HG02759 (cell line): Measurements from ENCODE around the gene CXCL5.
"Not testable (repeated sequence)": the region's sequence is repeated elsewhere in the genome, so short reads cannot be mapped to it uniquely, and the experiment has no call there.

Experiments
- ATAC-seq: cut with Tn5 transposase; IDR thresholded peaks from one replicate; pipeline ENCODE4 v1.9.1; 2021; ENCODE audit warnings: mild to moderate bottlenecking, moderate library complexity; ENCODE audit not compliant: unreplicated experiment

CXCL5 gene

DNA sequence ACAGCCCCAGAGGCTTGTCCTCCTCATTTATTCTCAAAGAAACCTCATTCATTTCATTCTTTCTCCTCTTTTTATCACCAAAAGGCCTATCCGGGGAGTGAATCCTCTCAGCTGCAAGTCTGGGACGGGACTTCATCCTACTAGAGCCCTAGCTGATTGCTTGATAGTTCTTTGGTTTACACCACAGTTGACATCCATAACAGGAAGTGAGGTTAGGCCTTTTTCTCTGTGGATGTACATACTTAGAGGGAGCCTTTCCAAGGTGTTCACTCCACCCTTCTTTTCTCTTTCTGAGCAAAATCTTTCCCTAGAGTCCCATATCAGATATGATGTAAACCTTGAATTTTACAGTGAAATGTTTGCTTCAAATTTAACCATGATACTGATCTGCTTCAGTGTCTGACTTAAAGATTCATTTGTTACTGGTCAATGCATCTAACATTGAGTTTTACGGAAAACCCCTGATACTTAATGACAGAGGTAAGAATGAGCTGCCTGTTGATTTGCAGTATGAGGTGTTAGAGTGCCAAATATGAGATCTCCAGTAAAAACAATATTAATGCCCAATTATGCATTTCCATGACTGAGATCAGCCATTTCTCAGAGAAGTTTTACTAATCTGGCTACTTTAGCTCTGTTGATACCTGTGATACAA is 16.8 kb upstream of the CXCL5 start:
- ATAC-seq = no peak

DNA sequence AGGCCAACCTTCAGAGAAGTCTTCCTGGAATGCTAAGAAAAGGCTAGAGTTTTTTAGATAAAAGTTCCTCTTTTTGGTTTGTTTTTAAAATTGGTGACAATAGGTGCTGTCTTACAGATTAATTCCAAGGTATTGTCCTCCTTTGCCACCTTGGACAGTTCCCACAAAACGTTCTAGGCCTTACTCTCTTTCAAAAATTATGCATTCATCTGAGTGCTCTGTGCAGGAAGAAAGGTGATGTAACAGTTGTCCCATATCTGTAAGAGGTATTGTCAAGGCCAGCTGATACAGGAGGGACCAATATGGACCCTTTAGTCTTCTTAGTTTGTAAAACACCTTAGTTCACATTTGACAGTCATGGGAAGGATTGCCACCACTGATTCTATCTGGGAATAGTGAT is 15.9 kb upstream of the CXCL5 start:
- ATAC-seq = no peak

DNA sequence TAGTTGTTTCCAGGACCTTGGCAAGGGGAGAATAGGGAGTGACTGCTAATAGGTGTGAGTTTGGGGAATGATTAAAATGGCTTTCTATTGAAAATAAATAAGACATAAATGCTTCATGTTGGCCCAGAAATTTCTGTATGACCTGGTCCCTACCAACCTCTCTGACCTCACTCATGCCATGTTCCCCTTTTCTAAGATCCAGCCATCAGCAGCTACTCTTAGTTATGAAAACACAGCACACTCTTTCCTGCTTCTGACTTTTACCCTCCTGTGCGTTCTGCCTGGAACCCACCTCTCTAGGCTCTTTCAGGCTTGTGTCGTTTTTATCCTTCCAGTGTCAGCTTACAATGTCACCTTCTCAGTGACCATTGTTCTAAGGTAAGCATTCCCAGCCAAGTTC is 14.8 kb upstream of the CXCL5 start:
- ATAC-seq = no peak

DNA sequence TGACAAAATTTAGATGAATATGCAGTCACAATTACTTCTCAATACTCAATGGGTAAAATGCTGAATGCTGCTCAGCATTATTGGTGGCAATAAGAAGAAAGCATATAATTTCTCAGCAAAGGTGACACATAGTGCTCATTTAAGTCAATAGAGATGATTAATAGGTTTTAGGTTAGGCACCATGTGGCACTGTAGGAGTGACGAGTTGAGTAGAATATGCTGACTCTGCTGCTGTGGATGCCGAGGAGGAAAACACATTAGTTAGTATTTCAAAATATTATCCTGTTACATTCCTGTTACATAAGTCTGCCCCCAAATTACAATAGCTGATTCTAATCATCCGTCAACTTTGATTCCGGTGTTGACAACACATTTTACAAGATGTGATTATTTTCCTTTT is 13.7 kb upstream of the CXCL5 start:
- no peak for ATAC-seq

DNA sequence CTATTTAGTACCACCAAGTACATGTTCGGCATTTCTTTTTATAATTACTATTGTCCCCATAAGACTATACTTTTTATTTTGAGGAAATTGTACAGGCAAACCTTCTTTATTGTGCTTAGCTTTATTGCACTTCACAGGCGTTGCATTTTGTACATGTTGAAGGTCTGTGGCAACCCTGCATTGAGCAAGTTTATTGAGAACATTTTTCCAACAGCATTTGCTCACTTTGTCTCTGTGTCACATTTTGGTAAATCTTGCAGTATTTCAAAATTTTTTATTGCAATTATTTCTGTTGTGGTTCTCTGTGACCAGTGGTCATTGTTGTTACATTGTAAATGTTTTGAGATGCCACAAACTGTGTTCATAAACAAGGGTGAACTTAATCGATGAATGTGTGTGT is 10.8 kb upstream of the CXCL5 start:
- ATAC-seq = no peak

DNA sequence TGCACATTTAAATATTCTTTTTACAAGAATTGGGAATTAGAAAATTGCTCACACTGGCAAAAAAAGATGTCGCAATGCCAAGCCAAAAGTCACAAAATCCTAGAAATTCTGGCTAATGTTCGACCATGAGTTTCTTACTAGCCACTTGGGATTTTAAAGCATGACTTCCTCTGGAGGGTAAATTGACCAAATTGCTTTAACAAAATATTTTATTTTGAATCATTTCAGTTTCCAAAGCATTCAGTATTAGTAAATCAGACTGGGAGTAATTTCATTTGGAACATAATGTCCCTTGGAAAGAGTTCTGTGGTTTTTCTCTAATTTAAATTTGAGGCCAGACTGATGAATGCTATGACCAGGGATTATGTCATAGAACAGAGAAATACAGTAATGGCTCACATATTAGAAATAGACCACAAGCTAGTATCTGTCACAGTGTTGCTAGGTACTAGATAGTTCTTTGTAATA is 7.6 kb upstream of the CXCL5 start:
- no peak for ATAC-seq

DNA sequence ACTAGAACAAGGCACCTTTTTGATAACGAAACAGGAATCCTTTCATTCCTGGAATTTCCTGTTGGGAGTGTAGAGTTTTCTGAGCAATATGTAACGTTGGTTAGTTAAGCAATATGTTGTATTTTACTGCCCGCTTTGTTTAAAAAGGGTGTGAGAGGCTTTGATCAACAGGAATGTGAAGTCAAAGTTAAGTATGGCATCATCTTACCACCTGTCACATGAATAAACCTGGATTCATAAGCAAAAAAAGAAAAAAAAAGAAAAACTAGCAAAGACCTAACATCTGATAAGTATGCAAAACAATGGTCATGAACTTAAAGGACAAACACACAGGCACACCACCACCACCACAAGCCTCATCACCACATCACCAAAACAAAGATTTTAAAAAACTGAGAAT is 7.1 kb upstream of the CXCL5 start:
- no peak for ATAC-seq

DNA sequence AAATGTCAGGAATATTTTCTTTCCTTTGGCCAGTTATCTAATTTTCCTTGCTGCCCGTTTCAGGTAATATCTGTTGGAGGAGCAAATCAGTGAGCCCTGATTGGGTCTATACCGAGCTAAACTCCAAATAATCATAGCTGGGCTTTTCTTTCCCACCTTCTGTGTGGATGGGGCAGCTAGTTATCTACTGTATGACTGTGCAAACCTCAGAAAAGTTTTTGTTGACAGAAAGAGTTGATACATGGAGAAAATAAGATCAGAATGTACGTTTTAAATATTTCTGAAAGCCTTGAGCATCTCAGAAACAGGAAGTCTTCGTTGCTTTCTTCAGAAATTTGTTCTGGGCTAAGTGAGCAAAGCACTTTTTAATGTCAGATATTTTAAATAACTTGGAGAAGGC is 6.2 kb upstream of the CXCL5 start:
- ATAC-seq = no peak

DNA sequence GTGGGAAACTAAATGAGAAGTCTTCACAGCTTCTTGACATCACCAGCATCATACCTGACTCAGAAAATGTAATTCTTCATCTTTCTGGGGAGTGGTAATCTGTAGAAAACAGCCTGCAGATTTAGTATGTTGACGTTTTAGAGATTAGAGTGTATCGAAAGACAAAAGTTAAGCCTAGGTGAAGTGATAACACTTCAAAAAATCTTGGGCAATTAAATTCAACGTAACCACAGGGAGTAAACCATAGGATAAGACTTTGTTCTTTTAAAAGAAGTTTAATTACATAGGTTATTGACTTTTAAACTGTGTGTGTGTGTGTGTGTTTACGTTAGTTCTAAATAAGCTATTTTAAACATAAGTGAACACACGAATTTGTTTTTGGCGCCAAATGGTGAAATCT is 1.8 kb upstream of the CXCL5 start:
- ATAC-seq = no peak

DNA sequence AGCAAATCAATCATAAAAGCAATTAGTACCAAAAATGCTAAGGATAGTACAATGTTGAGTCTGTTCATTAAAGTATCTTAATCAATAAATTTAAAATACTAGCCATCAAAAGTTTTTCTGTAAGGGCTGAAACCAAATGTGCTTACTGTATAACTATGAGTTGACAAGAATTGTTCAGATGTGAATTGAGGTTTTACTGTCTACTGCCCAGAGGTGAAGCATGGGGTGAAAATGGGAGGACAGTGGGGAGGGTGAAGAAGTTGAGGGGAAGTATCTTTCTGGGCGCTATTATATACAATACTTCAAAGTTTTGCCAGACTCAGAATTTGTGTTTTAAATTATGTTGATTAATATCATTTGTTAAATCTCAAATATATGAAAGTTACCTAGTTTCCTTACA is 6.4 kb downstream of the CXCL5 start:
- ATAC-seq = no peak

DNA sequence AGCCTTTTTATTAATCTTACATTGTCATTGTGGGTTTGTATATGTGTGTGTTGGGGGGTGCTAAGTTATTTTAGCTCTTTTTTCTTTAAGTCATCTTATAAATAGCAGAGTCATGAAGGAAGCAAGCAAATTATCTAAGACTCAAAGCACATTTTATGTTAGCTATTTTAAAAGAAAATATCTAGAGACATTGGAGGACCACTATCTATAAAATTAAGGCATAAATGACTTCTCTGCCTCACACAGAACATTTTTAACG is 6.8 kb downstream of the CXCL5 start:
- ATAC-seq = no peak

DNA sequence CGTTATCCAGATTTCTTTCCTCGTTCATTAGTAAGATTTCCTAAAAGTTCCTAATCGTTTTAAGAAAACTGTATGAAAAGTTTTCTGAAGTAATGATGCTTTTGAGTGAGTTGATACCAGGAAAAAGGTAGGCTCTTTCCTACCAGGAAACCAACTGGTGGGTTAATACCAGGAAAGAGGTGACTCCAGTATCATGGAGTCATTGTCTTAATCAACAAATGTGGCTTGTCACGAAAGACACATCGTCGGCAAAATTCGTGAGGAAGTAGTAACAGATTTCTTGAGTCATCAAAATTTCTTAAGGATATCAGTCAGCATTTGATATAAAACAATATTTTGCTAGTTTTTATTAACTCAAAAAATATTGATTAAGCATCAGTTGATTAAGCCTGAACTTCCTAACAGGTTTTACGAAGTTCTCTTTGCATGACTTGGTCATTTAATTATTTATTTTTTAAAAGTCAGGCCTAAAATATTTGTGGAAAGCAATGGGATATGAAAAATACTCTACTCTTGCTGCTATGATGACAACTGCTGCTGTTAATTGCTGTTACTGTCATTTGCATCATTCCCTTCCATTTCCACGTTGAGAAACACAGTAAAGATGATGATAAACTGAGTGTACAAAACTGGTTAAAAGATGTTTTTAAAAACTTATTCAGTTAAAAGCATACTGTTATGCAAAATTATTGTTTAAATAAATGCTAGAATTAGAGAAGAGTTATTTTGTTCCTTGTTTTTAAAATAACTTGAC is 7.3 kb downstream of the CXCL5 start:
- ATAC-seq = no peak

DNA sequence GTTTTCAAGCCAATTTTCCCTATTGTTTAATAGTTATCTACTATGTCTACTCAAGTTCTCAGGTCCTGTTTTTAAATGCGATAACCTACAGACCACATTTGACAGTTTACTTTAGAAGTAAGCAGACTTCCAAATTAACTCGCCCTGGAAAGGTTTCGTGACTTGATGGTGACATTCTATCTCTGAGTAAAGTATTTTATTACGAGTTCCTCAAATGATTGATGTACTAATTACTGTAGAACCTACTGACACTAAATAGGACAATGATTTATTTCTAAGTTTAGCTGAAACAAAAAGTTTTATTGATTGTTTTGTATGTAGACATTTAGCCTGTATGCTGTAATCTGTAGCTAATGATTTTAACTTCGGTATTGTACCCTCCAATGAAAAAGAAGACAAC is 8.5 kb downstream of the CXCL5 start:
- ATAC-seq = no peak

DNA sequence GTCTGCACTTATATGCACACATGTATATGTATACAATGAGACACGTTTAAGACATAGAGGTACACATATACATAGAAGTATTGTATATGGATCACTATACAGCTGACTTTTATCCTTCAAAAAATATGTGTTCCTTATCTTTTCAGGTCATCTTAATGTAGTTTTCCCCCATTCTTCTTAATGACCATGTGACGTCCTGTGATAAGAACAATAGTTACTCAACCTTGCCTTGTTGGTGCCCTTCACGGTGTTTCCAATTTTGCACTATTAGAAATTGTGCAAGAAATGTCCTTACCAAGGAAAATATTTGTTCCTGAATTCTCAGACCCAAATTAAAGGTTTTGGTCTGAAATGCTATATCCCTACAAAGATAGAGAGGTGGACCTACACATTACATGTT is 9.4 kb downstream of the CXCL5 start:
- ATAC-seq = no peak

DNA sequence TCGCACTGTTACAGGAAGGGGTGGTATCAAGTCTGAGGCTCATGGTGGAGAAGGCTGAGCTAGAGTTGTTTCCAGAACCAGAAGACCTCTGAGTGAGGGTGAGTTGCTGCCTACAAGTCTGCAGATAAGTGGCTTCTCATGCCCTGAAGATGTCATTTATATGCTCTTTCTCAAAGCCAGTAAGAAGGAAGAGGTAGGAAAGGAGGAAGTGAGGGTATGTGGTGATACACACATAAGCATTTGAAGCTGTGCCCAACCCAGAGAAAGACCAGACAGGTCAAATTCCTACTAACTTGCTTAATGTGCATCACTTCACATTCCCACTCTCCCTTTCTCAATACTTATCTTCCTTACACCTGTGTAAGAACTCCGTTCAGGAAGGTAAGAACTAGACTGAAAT is 10.4 kb downstream of the CXCL5 start, which contains the start of gene PPBP:
TSS of gene PPBP (minus strand) at position 130 of the 400 bp plus-strand sequence. CDS start at position 43, 87 bp downstream.
- ATAC-seq = no peak

DNA sequence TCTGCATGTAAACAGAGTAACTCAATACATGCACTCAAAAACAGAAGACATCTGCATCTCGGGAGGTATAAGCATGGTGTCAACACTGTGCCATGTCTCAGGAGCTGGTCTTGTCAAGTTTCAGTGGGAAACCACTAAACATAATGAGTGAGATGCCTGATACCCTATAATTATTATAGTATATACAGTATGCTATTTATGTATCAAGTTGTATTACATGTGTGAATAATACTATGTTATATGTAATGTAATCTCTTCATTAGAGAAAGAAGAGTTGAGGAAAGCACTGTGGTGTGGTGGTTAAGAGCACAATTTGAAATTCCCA is 13.0 kb downstream of the CXCL5 start:
- ATAC-seq = no peak

DNA sequence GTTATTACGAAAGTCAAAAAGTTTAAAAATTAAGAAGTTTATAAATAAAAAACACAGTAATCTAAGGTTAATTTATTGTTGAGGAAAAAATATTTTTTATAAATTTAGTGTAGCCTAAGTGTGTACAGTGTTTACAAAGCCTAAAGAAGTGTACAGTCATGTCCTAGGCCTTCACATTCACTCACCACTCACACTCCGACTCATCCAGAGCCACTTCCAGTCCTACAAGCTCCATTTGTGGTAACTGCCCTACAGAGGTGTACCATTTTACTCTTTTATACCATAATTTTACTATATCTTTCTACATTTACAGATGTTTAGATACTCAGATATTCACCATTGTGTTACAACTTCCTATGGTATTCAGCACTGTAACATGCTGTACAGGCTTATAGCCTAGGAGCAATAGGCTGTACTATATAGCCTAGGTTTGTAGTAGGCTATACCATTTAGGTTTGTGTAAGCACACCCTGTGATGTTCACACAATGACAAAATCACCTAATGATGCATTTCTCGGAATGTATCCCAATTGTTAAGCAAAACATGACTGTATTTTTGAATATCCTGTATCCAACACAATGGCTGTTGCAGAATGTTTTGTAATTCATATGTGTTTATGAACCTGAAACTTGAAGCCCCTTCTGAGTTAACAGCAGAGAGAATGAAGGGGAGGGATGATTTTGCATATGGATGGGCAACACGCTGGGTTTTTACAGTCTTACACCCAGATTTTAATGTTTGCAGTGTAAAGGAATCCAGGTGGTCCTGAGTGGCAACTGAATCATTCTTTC is 13.5 kb downstream of the CXCL5 start:
- ATAC-seq = no peak

DNA sequence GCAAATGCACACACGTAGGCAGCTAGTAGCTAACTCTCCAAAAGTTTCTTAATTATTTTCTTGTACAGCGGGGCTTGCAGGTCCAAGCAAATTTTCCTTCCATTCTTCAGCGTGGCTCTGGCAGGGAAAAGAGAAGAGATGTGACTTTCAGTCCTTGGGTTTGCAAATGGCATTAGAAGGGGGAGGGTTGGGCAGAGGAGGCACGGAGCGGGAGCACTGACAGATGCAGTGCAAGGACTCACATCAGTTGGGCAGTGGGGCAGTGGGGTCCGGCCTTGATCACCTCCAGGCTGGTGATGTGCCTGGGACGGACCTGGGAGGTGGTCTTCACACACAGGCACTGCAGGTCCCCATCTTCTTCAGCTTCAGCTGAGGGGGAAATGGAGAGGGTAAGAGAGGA is 17.3 kb downstream of the CXCL5 start:
- ATAC-seq = not testable (repeated sequence)

DNA sequence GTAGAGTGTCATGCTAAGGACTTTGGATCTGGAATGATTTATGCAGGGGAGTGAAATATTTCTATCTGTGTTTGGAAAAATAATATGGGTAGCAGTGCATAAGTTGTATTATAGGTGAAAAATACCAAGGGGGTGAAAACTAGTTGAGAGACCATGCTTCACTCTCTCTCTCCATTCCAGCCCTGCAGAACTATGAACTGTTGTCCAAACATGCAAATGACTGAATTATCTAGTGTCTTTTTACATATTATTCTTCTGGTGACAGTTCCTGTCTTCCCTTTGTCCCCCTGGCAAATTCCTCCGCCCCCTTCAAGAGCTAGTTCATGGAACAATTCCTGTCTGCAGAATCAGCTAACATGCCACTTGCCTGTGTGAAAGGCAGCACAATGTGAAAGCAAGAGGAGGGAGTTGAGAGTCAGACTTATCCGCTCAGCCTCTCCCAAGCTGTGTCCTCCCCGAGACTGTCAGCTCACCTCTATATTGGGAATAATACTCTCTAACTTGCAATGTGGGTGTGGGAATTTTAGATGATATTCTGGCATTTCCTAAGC is 19.0 kb downstream of the CXCL5 start:
- no peak for ATAC-seq

DNA sequence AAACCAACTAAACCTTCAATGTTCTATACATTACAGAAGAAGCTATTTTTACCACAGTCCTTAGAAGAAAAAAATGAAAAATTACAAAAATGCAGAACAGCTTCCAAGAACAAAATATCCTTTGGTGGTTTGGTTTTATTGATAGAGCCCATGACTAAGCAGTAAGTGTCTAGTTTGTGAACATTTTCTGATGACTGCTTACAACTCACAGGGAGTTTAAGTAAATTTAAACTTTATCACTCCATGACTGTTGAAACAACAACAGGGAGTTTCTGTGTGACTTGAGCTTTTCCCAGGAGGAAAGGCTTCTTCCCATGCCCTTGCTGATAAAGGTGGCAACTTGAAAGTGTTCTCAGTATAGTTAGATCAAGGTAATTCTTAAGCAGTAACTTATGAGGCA is 19.6 kb downstream of the CXCL5 start:
- no peak for ATAC-seq

DNA sequence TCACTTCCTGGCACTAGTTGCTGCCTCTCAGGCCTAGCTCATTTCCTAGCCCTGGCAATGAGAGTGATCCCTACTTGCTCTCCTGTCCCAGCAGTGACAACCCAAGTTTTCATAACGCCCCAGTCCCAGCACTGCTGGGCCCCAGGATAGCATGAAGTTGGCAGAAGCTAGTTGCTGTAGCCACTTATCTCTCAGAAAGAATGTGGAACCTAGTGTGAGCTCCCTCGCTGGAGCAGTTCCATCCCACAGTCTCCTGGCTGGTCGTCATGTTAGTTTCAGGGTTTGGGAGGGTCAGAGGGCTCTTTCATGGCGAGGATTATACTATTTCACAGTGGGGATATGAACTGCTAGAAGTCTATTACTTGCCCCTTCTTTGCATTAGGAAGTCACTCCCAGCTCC is 21.8 kb downstream of the CXCL5 start:
- no peak for ATAC-seq

DNA sequence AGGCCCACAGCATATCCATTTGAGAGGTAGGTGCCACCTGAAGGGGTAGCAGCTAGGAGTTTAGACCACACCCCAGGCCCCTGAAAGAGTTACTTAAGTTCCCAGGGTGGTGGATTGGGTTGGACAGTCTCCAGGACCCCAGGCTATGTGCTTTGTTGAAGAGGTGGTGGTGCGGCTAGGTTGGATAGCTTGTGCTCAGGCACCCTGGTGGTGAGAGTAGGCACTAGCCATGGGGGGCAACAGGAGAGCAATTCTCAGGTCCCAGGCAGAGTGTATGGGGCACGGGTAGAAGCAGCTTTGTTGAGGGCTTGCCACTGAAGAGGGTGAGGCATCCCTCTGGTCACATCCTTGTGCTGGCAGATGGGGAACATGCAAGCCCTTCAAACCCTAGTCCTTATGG is 22.3 kb downstream of the CXCL5 start:
- ATAC-seq = no peak
